Upper lobe of right lung (tissue), 1 donor: ENCODE results near the gene STT3B. TPM values are rescaled to one million over a fixed set of nuclear protein-coding genes. Genes with fewer than 3 reads are reported as not detected.
A peak's percentile ranks its signal among the peaks of the same experiment; 100 is the strongest.

Source experiments
- ATAC-seq: fragments of 200-7000 bp; cut with Tn5 transposase; one replicate; pipeline ENCODE4 v1.9.1; 2020; ENCODE audit warnings: mild to moderate bottlenecking, moderate library complexity
- DNase-seq: peaks from one replicate; pipeline ENCODE4 v3.0.0-alpha.2; 2020
- H3K27ac ChIP-seq: fragments of 200-600 bp; one replicate; pipeline ENCODE4 v1.8.0; 2022
- H3K27me3 ChIP-seq: fragments of 200-600 bp; one replicate; pipeline ENCODE4 v1.8.0; 2022; ENCODE audit warnings: mild to moderate bottlenecking
- H3K36me3 ChIP-seq: fragments of 200-600 bp; one replicate; pipeline ENCODE4 v1.8.0; 2022
- H3K4me1 ChIP-seq: fragments of 200-600 bp; one replicate; pipeline ENCODE4 v1.8.0; 2022
- H3K4me3 ChIP-seq: fragments of 200-600 bp; one replicate; pipeline ENCODE4 v1.8.0; 2022; ENCODE audit warnings: mild to moderate bottlenecking
- H3K9me3 ChIP-seq: fragments of 200-600 bp; one replicate; pipeline ENCODE4 v1.8.0; 2022
- CTCF ChIP-seq: fragments of 200-600 bp; IDR thresholded peaks from one replicate; pipeline ENCODE4 v1.8.0; 2022; ENCODE audit warnings: antibody characterized with exemption
- intact Hi-C: fragments of 100-400 bp; cut with DNase I; formaldehyde crosslinking; loops from one replicate; pipeline ENCODE4 v1.11.0; 2022
- total RNA-seq: library from RNA; stranded (reverse); fragmentation: NEBNext Ultra II Directional; extraction: Animal tissue kit (Norgen Biotek cat#: 25700); gene quantifications from one replicate; pipeline ENCODE4 v1.2.1, GENCODE V29; 2021
- donor health status: DM: no; HTN: yes; CAD: no; lungs with severe emphysema.

The STT3B gene
- total RNA-seq, 1 donor from 2014 or later = 129 TPM

GRCh38 chr3:31543375-31543774 is 10.7 kb downstream of the STT3B start:
- H3K27ac ChIP-seq = no peak overlapping the region
- no peaks in the 10 kb centered on the region for H3K27me3 ChIP-seq
- TF ChIP-seq CTCF = no peak
- ATAC-seq (no peak), DNase-seq (no peak)
- no peaks in the 10 kb centered on the region for H3K36me3 ChIP-seq
- H3K9me3 ChIP-seq = no peaks in the 10 kb centered on the region
- H3K4me3 ChIP-seq = no peak overlapping the region
- peaks cover 54% of the 10 kb centered on the region for H3K4me1 ChIP-seq
- intact Hi-C loops = no loop called here

DNA sequence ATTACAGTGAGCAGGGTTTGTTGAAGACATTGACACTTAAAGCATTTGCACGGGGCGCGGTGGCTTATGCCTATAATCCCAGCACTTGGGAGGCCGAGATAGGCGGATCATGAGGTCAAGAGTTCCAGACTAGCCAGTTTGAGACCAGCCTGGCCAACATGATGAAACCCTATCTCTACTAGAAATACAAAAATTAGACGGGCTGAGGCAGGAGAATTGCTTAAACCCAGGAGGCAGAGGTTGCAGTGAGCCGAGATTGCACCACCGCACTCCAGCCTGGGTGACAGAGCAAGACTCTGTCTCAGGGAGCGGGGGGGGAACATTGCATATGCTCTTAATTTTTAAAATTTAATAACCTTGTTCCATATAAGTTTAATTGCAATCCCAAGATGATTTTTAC is 11.9 kb downstream of the STT3B start:
- Histone ChIP-seq H3K4me1 (peaks cover 64% of the 10 kb centered on the region), H3K4me3 (peak overlapping the region; percentile 1), H3K27me3 (no peaks in the 10 kb centered on the region), H3K36me3 (no peaks in the 10 kb centered on the region), H3K9me3 (no peaks in the 10 kb centered on the region), H3K27ac (no peak overlapping the region)
- DNase-seq (peak; percentile 67), ATAC-seq (peak; percentile 86)
- TF ChIP-seq CTCF = no peak
- intact Hi-C loops = no loop called here

DNA sequence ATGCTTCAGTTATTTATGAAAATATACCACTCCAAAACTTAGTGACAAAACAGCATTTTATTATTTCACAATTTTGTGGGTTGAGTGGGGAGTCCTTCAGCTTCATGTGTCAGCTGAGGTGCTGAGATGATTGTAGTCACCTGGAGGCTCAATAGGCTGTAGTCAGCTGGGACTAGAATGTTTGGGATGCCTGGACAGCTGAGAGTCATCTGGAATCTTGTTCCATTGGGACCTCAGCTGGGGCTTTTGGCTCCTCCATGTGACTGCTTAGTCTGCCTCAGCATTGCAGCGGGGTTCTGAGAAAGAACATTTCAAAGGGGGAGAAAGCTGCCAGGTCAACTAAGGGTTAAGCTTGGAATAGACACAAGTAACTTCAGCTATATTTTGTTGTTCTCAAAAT is 13.4 kb downstream of the STT3B start:
- peak; percentile 53 for ATAC-seq
- peaks cover 78% of the 10 kb centered on the region for H3K4me1 ChIP-seq
- DNase-seq = no peak

GRCh38 chr3:31546725-31547124 is 14.0 kb downstream of the STT3B start:
- H3K36me3 ChIP-seq = no peaks in the 10 kb centered on the region
- no peak for ATAC-seq

More for the DNA sequence above, 13.4 kb downstream of the STT3B start:
- Histone ChIP-seq H3K36me3 (no peaks in the 10 kb centered on the region), H3K9me3 (no peaks in the 10 kb centered on the region), H3K4me3 (no peak overlapping the region), H3K27me3 (no peaks in the 10 kb centered on the region), H3K27ac (no peak overlapping the region)
- intact Hi-C loops = no loop called here
- TF ChIP-seq CTCF = no peak

DNA sequence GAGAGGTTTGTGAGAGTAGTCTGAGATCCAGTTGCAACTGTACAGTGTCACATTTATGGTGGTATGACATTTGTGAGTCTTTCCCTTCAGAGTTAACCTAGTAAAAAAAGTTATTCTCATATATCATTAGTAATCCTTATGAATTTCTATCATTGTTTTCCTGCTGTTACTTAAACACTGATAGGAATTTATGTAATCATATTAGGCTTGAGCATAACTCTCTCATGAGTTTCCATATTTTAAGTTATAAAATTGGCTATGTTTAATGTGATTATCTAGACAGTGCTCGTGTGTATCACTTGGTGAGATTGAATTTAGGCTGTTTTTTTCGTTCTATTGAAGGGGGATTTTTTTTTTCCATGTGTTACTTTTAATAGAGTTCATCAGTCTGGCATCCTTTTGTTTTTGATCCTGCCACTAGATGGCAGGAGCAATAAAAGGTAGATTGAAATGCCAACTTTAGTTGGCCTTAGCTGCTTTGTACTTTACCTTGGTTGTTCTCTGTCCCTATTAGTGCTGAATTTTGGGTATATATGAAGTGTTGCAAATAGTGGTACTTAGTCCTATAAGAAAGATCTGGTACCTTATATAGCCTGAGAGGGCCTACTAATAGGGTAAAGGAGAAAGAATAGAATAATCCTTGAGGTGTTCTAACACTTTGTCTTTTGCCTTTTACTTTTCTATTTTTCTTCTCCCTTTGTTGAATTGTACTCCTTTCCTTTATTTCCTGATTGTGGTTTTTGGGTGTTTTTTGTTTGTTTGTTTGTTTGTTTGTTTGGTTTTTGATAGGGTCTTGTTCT is 17.9 kb downstream of the STT3B start:
- Histone ChIP-seq H3K4me1 (peaks cover 63% of the 10 kb centered on the region), H3K27ac (no peak overlapping the region), H3K36me3 (no peaks in the 10 kb centered on the region), H3K27me3 (no peaks in the 10 kb centered on the region), H3K4me3 (no peak overlapping the region), H3K9me3 (no peaks in the 10 kb centered on the region)
- TF ChIP-seq CTCF = peak; percentile 69
- intact Hi-C loops = no loop called here
- peak; percentile 71 for ATAC-seq
- no peak for DNase-seq

More at GRCh38 chr3:31546725-31547124, 14.0 kb downstream of the STT3B start:
- TF ChIP-seq CTCF = no peak
- H3K27me3 ChIP-seq = no peaks in the 10 kb centered on the region
- H3K9me3 ChIP-seq = no peaks in the 10 kb centered on the region
- no peak overlapping the region for H3K27ac ChIP-seq
- no peak overlapping the region for H3K4me3 ChIP-seq
- H3K4me1 ChIP-seq = peaks cover 79% of the 10 kb centered on the region
- intact Hi-C loops = no loop called here
- no peak for DNase-seq
